Hippocampal formation (tissue), 2 donors: ENCODE measurements around the gene SLC25A42.

Source experiments
- DNase-seq, 2 donors: peaks; one replicate each; lab custom pipeline; 2025; lab: John Stamatoyannopoulos, UW

SLC25A42 gene

DNA sequence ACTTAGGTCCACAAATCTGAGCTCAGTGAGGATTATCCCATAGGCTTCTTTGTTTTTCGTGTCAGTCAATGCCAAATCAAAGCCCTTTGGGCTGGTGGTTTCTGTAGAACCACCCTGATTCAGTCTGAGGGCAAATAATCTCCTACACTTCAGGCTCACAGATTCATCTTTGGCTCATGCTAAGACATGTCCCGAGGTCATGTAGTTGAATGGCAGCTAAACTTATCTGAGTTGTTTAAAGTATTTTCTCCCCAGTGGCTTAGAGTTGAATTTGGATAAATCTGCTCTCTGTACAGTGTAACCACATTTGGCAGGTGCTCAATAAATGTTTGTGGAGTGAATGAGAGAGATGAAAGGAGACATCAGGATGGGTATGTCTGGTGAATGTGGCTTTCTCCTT lies 13.1 kb upstream of the SLC25A42 start:
- no peak for DNase-seq

DNA sequence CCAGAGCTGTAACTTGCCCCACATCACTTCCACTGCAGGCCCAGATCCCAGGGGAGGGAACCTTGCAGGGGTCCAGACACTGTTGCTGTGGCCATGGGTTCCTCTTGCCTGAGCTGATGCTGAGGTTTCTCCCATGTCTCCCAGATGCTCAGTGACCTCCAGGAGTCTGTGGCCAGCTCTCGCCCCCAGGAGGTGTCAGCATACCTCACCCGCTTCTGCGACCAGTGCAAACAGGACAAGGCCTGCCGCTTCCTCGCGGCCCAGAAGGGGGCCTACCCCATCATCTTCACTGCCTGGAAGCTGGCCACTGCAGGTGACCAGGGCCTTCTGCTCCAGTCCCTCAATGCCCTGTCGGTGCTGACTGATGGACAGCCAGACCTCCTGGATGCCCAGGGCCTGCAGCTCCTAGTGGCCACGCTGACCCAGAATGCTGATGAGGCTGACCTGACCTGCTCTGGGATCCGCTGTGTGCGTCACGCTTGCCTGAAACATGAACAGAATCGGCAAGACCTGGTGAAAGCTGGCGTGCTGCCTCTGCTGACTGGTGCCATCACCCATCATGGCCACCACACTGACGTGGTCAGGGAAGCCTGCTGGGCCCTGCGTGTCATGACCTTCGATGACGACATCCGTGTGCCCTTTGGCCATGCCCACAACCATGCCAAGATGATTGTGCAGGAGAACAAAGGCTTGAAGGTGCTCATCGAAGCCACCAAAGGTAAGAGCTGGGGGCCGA lies 12.1 kb upstream of the SLC25A42 start:
- no peak for DNase-seq

DNA sequence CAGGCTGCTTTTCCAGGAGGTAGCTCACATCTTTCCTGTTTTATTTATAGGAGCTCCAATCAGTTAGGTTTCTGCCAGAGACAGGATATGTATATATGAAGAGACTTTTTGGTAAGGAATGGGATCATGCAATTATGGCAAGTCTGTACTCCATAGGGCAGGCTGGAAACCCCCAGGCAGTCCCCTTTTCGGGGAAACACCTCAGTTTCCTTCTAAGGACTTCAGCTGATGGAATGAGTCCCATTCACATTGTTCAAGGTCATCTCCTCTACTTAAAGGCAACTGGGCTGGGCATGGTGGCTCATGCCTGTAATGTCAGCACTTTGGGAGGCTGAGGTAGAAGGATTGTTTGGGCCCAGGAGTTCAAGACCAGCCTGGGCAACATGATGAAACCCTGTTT lies 10.9 kb upstream of the SLC25A42 start:
- no peak for DNase-seq

DNA sequence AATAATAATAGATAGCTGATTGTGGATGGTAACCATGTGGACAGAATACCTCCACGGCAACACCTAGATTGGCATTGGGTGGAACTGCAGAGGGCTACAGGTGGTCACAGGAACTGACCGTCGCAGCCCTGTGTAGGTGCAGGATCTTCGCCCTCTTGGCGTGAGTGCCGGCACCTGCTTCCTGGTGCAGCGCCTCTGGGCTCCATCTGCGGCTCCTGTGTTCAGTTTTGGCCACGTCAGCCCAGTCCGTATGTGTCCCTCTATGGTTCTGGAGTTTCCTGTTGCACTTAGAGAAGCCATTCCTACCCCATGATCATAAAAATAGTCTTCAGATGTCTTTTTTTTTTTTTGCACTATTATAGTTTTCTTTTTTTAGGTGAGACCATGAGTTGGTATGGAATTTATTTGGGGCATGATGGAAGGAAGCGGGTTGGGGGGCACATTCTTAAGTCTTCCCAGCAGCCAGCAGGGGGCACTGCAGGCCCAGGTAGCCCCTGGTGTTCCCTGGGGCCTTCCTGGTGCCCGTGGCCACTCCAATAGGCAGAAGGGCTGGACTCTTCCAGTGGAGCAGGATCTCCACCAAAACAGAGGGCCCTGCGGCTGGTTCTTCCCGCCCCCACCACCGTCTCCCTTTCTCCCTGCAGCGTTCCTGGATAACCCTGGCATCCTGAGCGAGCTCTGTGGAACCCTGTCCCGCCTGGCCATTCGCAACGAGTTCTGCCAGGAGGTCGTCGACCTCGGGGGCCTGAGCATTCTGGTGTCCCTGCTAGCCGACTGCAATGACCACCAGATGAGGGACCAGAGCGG lies 10.1 kb upstream of the SLC25A42 start:
- peak; percentile 24 to 38 for DNase-seq

DNA sequence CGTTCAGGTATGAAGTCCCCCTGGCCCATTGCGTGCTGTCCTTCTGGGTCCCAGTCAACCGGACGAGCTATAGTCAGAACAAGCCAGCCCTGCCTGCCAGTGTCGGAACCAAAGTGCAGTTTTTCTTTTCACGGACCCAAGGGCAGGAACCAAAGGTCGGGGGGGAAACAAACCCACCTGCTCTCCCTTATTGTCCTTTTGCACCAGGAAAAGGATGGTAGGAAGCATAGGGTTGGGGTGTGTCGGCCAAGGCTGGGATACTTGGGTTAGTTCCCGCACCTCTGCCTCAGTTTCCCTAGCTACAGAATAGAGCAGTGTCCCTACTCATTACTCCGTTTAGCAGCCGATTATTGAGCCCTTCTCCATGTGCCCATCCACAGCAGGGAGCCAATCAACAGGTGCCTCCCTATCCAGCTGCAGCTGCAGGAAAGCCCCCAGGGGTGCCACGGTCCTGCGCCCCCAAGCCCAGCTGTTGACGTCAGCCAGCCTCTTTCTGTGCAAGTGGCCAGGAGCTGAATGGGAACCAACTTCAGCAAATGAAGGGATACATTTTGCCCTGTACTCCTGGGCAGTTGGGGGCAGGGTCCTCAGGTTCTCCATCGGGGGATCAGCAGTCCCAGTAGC lies 9.4 kb upstream of the SLC25A42 start:
- no peak for DNase-seq

DNA sequence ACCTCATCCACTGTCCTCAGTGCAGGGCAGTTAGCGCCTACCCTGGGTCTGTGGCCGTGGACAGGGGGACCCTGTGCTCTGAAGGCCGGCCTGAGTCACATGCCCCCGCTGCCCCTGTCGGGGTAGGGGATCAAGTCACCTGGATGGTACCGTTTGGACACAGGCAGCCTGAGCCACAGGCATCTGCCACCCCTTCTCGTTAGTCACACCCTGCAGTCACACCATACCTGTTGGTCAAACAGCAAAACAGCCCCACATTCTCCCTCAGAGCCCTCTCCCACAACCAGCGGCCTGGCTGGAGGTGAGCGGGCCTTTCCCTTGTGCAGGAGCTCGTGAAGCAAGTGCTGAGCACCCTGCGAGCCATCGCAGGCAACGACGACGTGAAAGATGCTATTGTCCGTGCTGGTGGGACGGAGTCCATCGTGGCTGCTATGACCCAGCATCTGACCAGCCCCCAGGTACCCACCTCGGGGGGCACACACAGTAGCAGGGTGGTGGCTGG lies 8.8 kb upstream of the SLC25A42 start:
- no peak for DNase-seq

DNA sequence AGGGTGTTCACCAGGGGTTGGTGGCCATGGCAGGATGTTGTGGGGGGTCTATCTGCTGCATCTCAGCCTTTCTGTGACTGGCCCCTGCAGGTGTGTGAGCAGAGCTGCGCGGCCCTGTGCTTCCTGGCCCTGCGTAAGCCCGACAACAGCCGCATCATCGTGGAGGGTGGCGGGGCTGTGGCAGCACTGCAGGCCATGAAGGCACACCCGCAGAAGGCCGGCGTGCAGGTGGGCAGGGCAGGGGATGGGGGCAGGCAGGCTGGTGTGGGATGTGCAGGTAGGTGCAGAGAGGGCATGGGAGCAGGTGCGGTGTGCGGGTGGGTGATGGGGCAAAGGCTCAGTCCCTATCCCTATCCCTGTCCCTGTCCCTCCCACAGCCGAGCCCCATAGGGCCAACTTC lies 8.1 kb upstream of the SLC25A42 start:
- DNase-seq = no peak

DNA sequence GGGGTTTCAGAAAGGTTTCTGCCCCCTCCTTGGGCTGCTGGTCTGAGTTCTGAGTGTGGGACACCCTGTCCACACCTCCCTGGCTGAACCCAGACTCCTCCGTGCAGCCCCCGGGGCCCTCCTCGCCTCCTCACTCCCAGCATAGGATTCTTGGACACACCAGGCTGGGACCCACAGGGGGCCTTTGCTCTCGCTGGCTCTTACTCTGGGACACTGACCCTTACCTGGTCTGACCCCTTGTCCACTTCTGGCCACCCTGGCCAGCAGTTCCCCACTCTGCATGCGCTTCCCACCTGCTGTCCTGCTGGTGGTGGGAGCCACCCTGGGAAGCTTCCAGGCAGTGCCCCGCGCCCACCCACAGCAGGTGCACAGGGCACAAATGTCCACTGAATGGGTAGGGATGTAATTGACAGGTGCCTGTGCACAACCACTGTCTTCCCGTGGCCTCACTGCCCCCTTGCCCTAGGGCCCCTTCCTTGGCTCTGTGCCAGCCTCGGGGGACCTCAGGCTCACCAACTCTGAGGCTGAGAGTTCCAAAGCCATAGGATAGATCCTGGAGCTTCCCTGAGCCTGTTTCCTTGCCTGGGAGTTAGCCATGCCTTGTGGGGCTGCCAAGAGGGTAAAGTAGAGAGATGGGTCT lies 7.0 kb upstream of the SLC25A42 start:
- no peak for DNase-seq

DNA sequence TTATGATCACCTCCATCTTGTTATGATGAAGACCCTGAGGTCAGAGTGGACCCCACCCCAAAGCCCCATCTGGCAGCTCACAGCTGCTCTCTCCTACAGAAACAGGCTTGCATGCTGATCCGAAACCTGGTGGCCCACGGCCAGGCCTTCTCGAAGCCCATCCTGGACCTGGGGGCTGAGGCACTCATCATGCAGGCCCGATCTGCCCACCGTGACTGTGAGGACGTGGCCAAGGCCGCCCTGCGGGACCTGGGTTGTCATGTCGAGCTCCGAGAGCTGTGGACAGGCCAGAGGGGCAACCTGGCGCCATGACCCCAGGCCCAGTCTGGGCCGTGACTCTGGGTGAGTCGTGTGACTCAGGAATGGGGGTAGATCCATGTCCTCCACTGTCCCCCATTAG lies 6.5 kb upstream of the SLC25A42 start:
- no peak for DNase-seq

DNA sequence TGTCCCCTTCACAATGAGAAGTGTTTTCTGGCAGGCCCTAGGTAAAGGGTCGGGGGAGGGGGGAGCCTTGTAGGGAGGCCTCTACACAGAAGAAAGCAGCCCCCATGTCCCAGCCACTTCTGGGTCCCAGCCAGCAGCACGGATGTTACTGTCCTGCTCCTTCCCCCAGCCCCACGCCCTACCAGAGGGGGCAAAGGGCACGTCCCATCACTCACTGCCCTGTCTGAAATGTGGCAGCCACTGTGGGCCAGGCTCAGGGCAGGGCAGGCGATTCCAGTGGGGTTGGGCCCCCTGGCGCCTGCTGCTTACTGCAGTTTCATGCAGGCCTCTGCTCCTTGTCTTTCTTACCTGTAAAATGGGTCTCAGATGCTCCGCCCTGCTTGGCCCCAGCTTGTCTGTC lies 6.1 kb upstream of the SLC25A42 start:
- no peak for DNase-seq

DNA sequence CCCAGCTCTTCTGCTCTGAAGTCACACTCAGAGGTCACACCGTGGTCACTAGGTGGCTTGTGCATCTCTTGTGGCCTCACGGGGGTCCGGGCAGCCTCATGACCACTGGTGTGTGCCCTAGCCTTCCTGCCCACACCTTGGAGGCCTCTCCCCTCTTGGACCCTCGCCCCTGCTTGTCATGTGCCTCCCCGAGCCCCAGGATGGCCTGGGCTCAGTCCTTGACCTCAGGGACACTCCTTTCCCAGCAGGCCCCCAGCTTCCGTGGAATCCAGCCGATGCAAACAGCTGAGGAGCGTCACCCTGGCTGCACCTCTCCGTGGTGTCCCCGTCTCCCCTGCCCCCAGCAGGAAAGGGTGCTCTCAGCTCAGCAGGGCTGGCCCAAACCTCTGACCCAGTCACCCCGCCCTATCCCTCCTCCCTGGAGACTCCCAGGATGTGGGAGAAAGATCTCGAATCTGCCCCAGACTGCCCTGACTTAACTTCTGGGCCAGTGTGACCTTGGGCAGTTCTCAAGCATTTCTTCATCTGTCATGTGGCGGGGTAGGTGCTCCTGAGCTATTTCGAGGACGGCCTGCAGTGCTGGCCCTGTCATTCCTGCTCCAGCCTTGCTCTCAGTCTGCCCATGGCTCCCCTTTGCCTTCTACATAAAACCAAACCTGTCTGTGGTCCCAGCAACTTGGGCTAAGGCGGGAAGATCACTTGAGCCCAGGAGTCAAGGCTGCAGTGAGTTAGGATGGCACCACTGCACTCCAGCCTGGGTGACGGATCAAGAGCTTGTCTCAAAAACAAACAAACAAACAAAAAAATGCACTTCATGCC lies 4.6 kb upstream of the SLC25A42 start:
- no peak for DNase-seq

DNA sequence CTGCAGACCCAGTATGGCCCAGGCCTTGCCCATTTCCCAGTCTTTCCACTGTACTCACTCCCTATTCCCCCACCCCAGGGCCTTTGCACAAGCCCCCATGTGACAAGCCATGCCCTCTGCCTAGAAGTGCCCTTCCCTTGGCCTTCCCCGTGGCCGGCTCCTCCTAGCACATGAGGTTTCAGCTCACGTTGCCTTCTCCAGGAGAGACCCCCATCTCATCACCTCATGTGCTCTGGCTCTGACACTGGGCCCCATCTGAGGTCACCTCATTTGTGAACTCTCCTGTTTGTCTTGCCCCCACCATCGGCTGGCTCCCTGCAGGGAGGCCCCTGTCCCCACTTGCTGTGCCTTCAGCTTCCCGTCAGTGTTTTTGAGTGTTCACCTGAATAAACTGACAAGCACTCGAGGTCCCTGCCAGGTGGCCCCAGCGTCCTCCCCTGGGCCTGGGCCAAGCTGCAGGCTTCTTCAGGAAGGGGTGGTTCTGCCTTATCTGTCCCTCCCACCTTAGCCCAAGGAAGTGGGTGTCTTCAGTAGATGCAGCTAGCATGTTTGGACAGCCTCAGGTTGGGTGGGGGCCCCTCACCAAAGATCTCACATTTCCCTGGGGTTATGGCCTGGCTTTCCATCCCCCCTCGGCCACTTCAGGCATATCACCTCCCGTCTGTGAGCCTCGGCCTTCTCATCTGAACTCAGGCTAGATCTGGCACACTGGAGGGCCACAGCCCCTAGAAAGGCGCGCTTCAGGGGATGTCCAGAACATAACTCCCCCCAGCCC lies 3.8 kb upstream of the SLC25A42 start:
- DNase-seq = no peak

DNA sequence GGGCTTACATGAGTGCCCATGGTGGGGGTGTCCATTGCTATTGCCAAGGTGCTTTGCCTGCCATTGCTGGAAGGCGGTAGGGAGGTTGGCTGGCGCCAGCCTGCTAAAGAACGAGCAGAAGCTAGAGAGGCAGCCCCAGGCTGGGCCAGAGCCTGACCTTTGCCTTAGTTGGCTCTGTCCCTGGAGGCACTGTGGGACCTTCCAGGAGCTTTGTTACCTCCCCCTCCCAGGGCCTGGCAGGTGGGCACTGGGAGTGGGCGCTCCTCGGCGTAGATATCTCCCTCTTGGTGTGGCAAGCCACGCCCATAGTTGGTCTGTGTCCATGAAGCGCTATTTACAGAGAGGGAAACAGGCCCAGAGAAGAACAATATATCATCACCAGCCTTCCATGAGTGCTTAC lies 2.3 kb upstream of the SLC25A42 start:
- DNase-seq = no peak

DNA sequence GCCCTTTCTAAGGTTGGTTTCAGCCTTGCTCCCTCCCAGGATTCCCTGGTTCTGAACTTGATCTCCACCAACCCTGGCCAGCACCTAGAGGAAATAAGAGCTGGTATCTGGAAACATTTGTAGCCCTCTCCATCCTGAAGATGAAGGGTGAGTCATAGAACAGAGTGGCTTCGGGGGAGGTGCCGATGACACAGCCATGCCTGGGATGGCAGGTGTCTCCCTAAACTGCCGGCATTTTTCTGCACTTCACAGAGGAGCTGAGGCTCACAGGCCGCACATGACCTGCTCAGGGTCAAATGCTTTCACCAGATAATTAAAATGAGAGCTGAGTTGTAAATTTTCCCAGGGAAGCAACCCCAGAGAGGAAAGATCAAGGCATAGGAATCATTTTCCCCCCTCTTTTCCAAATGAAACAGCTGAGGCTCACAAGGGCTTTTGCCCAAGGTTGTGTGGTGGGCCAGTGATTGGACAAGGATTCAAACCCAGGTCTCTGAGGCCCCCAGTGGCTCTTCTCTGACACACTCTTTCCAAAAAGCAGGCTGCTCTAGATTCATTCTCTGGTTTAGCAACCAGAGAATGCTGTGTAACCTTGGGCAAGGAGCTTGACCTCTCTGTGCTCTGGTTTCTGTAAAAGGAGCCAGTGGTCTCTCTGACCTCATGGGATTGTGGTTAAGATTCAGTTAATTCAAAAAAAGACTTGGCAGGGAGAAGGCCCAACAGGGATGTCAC lies 1.2 kb upstream of the SLC25A42 start:
- DNase-seq = peak in 1 of 2 donors; percentile 15

DNA sequence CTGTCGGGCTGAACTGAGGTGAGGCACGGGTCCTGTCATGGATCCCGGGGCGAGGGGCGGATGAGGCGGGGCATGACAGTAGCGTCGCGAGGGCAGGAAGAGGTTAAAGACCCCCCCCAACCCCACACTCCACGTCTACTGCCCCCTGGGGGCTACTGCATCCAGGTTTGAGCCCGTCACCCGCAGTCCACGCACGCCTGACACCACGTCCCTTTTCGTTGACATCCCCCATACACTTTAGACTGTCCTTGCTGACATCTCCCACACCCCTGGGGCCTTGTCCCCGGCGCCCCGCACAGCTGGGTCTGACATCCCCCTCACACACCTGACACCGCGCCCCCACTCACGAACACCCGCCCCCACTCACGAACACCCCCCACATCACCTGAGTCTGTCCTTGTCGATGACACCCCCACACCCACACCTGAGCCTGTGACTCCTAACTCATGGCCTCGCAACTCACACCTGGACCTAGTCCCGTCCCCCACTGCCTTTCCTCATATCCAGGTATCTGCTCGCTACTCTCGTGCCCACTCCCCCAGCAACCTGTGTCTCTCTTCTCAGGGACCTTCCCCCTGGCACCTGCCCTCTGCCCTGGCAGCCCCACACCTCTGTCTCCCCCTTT lies 416 bp downstream of the SLC25A42 start:
- DNase-seq = no peak

DNA sequence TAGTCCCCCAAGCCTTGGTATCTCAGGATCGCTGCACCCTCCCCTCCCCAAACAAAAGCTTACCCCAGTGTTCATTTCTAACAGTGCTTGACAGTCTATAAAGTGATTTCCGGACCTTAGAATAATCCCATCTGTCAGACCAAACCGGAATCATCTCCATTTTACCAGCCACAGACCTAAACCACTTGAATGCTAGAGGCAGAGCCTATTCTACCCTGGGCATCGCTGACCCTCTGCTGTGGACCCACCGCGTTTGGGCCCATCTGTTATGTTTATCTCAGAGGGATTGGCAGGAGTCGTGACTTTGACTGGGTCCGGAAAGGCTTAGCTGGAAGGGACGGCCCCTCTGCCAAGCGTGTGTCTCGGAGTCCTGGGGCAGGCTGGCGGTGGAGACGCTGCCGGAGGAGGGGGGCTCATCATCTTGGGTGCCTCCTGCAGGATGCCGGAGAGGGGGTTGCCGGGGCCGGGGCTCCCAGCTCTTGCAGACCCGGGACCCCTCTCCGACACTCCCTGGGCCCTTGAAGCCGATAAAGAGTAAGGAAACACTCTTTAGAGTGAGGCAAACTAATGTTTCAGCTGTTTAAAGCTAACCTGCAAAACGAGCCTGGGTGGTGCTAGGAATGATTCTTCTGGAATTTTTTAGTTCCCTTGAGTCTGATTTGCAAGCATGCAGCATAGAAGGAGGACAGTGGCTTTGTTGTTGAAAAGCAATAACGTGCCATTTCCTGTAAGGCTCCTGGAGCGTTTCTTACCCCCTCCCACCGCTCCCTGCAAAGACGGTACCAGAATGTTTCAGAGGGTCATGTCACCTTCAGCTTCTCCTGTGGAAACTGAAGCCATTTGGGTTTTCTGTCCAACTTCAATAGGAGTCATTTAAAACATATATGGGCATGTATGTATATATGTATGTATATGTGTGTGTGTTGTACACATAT lies 1.3 kb downstream of the SLC25A42 start:
- no peak for DNase-seq

DNA sequence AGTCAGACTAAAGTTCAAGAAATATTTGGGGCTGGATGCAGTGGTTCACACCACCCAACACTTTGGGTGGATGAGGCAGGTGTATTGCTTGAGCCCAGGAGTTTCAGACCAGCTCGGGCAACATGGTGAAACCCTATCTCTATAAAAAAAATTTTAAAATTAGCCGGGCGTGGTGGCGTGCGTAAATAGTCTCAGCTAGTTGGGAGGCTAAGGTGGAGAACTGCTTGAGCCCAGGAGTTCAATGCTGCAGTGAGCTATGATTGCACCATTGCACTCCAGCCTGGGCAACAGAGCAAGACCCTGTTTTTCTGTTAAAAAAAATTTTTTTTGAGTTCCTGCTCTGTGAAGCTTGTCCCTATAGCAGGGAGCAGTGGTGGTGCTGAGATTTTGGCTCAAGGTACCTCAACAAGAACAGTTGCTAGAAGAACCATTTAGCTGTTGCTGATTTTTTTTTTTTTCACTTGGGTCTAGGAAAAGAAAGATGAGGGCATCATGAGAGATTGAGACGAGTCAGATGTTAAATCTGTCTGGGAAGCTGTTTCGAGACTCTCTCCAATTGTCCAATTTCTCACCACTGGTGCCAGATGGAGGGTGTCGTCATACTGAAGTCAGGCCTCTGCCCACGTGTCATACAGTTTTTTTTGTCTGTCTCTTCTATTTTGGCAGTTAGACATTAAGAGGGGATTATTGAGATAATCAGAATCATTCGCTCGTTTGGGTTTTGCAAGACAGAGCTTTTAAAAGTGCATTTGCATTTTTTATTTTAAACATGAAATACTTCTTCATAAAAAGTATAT lies 3.7 kb downstream of the SLC25A42 start:
- peak in 1 of 2 donors; percentile 8 for DNase-seq
